NCI-H1930 (cell line): ENCODE results near the gene MCF2L.

ENCODE experiments used
- DNase-seq, 2 experiments: peaks; one replicate each; lab custom pipeline; 2025; lab: John Stamatoyannopoulos, UW

The MCF2L gene

GRCh38 chr13:113126265-113127150 lies 157.5 kb downstream of the MCF2L start:
- DNase-seq, result no peak

- no peak for DNase-seq
Measured at GRCh38 chr13:113129480-113129879, 160.5 kb downstream of the MCF2L start.

DNA sequence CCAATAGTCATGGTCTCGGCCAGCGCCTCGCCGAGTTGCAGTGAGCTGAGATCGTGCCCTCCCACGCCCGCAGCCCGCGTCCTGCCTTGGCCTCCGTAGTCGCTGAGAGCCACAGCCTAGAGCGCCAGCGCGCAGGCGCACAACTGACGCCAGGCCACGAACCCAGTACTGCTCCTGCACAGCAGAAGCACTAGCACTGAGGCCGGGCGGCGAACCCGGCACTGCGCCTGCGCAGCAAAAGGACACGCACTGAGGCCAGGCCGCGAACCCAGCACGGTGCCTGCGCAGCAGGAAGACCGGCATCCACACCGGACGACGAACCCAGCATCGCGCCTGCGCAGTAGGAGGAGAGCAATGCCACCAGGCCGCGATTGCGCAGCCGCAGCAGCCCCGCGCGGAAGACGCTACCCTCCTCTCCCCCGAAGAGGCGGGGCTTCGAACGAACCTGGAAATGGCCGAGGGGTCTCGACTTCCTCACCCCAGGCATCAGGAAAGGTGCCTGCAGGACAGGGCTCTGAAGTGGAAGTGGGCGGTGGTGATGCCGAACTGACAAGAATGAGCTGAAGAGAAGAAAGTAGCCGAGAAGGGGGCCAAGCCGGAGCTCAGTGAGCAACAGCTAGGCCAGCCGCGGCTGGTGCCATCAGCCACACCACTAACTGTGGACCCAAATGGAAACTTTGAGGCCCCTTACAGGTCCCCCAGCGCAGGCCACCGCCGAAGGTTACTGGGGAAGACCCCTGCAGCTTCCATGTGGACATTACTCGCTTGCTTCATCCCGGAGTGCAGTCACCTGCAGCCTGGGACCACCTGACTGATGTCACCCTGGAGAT lies 161.1 kb downstream of the MCF2L start:
- no peak for DNase-seq

GRCh38 chr13:113135281-113135760 lies 166.3 kb downstream of the MCF2L start:
- no peak for DNase-seq

DNA sequence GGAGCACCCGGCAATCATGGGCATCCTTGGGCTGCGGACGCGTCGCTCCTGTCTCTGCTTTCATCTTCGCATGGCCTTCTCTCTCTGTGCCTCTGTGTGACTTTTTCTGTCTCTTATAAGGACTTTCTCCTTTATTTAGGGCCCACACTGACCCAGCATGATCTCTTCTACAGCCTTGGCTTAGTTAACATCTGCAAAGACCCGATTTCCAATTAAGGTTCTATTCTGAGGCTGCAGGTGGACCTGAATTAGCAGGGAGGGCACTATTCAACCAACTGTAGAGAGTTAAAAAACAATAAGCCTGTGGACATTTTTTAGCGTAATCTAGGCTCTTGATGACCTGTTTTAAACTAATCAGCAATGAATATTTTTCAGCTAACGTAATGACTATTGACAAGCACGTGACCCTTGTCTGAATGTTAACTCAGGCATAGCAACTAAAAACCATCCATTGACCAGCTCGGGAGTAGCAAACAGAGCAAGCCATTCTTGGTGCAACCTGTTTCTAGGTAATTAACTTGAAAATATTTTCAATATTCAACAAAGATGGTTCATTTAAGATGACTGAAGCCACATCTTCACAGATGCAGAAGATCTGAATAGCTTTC lies 168.8 kb downstream of the MCF2L start:
- no peak for DNase-seq

- no peak for DNase-seq
Measured at GRCh38 chr13:113138792-113139551, 170.0 kb downstream of the MCF2L start.

GRCh38 chr13:113139577-113139976 lies 170.6 kb downstream of the MCF2L start:
- DNase-seq, result no peak

- no peak for DNase-seq
Measured at GRCh38 chr13:113140677-113141600, 171.9 kb downstream of the MCF2L start.

DNA sequence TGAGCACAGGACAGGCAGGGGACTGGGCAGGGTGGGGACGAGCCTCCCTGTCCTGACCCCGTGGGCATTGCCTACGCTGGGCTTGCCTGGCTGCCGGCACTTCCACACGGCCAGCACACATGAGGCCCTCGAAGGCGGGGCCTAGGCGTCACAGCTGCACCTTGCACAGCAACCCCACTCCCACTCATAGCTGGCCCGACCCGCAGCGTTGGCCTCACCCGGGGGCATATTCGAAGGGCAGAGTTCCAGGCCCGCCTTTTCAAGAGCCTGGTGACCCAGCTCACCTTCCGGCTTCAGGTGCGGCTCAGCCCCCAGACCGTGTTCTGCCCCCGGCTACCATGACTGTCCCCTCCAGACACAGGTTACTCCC lies 172.6 kb downstream of the MCF2L start:
- DNase-seq, result no peak

DNA sequence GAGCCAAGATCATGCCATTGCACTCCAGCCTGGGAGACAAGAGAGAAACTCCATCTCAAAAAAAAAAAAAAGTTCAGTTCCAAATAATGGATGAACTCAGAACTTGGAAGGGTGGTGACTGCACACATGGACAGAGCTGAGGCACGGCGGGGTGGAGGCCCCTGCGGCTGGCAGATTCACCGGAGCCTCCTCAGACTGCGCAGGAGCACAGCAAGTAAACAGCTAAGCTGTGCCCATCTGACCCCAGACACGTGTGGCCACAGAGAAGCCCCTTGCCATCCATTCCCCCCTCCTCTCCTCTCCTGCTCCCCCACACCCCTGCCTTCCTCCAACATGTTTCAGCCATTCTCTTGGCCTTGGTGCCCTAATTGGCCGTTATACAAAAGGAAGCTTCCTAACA lies 173.9 kb downstream of the MCF2L start:
- DNase-seq, result no peak

- DNase-seq, result no peak
Measured at GRCh38 chr13:113143466-113144254, 174.6 kb downstream of the MCF2L start.

GRCh38 chr13:113144255-113144629 lies 175.2 kb downstream of the MCF2L start:
- no peak for DNase-seq

DNA sequence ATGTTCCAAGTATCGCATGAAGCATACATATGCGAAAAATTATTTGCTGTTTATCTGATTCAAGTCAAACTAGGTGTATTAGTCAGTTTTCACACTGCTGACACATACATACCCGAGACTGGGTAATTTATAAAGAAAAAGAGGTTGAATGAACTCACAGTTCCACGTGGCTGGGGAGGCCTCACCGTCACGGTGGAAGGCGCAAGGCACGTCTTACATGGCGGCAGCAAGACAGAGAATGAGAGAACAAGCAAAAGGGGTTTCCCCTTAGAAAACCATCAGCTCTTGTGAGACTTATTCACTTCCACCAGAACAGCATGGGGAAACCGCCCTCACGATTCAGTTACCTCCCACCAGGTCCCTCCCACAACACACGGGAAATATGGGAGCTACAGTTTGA lies 176.5 kb downstream of the MCF2L start:
- DNase-seq, result no peak

DNA sequence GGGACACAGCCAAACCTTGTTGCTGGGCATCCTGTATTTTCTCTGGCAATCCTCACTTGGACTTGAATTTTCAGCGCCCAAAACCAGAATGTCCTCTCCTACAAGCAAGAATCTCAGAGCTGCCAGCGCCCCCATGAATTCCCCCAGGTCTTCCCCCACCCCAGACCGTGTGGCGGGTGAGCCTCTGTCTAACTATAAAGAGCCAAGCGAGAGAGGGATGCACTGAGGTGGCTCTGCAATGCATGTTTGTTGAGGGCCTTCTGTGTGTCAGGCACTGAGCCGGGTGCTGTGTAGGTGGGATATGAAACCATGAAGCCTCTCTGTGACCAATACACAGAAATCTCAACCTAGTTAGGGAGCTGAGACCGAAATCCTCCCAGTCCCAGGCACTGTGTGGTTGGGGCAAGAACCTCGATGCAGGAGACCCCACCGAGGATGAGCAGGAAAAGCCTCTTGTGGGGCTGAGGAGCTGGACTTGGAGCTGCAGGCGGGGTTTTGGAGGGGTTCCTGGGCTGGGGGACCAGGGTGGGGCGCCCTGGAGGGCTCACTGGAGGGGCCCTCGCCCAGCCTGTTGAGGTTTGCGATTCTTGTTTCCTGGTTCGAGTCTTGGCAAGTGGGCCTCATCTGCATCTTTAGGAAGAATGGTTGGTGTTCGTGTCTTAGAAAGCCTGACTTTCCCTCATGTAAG lies 177.0 kb downstream of the MCF2L start:
- no peak for DNase-seq

GRCh38 chr13:113146750-113147149 lies 177.7 kb downstream of the MCF2L start:
- DNase-seq, result no peak

- no peak for DNase-seq
Measured at GRCh38 chr13:113147206-113147605, 178.2 kb downstream of the MCF2L start.

GRCh38 chr13:113148407-113148806 lies 179.4 kb downstream of the MCF2L start:
- DNase-seq, result no peak

GRCh38 chr13:113148940-113149503 lies 180.0 kb downstream of the MCF2L start:
- no peak for DNase-seq
